Nephron (organoid): Measurements from ENCODE around the gene TAF4B.
"Not testable (repeated sequence)": the region's sequence is repeated elsewhere in the genome, so short reads cannot be mapped to it uniquely, and the experiment has no call there.

ENCODE experiments used
- H3K27ac Mint-ChIP-seq, 3 experiments: 2 replicates each; pipeline ENCODE4 v1.8.0; 2020; ENCODE audit warnings: mixed read lengths in 3 of 3, mild to moderate bottlenecking in 2 of 3, moderate library complexity in 1 of 3
- H3K27me3 Mint-ChIP-seq: 2 replicates; pipeline ENCODE4 v1.8.0; 2021; ENCODE audit warnings: low read depth, mild to moderate bottlenecking, moderate library complexity, mixed read lengths
- H3K36me3 Mint-ChIP-seq: 2 replicates; pipeline ENCODE4 v1.8.0; 2020; ENCODE audit warnings: low read depth, mixed read lengths
- H3K4me1 Mint-ChIP-seq: 2 replicates; pipeline ENCODE4 v1.8.0; 2020; ENCODE audit warnings: mixed read lengths
- H3K4me3 Mint-ChIP-seq, 3 experiments: 2 replicates each; pipeline ENCODE4 v1.8.0; 2020; ENCODE audit warnings: mild to moderate bottlenecking in 3 of 3, mixed read lengths in 3 of 3, moderate library complexity in 2 of 3
- H3K9me3 Mint-ChIP-seq: 2 replicates; pipeline ENCODE4 v1.8.0; 2020; ENCODE audit warnings: mixed read lengths
- CTCF ChIP-seq, 3 experiments: fragments of 200-600 bp; sonication (generic); IDR thresholded peaks; one replicate each; pipeline ENCODE4 v1.5.0; 2021; ENCODE audit warnings: antibody characterized with exemption in 3 of 3; ENCODE audit not compliant: unreplicated experiment in 3 of 3

TAF4B gene

GRCh38 chr18:26290385-26290784, 64.1 kb downstream of the TAF4B start:
- peaks cover 5% of the 10 kb centered on the region for H3K36me3 Mint-ChIP-seq

DNA sequence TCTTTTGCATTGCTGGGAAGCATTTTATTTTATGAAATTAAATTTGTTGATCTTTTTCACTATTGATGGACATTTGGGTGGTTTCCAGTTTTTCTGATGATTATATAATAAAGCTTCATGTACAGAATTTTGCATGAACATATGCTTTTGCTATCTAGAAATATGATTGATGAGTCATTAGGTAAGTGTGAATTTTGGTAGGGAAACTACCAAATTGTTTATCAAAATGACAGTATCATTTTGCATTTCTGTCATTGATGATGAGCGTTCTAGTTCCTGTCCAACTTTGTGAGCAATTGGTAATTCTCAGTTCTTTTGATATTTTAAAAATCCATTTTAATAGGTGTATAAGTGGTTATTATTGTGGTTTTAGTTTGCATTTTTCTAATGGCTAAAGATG, 67.7 kb downstream of the TAF4B start:
- H3K9me3 Mint-ChIP-seq, result no peaks in the 10 kb centered on the region
- no peak for TF ChIP-seq CTCF (IDR thresholded peaks at IDR 0.05; ENCODE audit: unreplicated experiment in 3 of 3)
- peaks cover 16% of the 10 kb centered on the region for H3K36me3 Mint-ChIP-seq
- no peak overlapping the region for H3K4me3 Mint-ChIP-seq
- H3K4me1 Mint-ChIP-seq, result no peaks in the 10 kb centered on the region
- H3K27ac Mint-ChIP-seq, result no peak overlapping the region
- H3K27me3 Mint-ChIP-seq, result no peaks in the 10 kb centered on the region

More at GRCh38 chr18:26290385-26290784, 64.1 kb downstream of the TAF4B start:
- TF ChIP-seq CTCF (IDR thresholded peaks at IDR 0.05; ENCODE audit: unreplicated experiment in 3 of 3), result no peak
- Mint-ChIP-seq H3K27me3 (no peaks in the 10 kb centered on the region), H3K9me3 (no peaks in the 10 kb centered on the region), H3K4me3 (no peak overlapping the region), H3K27ac (no peak overlapping the region), H3K4me1 (no peaks in the 10 kb centered on the region)

DNA sequence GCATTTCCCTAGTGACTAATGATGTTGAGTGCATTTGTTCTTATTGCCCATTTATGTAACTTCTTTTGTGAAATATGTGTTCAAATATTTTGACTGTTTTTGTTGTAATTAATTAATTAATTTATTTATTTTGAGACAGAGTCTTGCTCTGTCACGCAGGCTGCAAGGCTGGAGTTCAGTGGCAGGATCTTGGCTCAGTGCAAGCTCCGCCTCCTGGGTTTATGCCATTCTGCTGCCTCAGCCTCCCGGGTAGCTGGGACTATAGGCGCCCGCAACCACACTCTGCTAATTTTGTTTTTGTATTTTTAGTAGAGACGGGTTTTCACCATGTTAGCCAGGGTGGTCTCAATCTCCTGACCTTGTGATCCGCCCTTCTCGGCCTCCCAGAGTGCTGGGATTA, 71.9 kb downstream of the TAF4B start:
- H3K4me1 Mint-ChIP-seq, result no peaks in the 10 kb centered on the region
- no peak for TF ChIP-seq CTCF (IDR thresholded peaks at IDR 0.05; ENCODE audit: unreplicated experiment in 3 of 3)
- H3K4me3 Mint-ChIP-seq, result no peak overlapping the region
- no peak overlapping the region for H3K27ac Mint-ChIP-seq
- peaks cover 6% of the 10 kb centered on the region for H3K27me3 Mint-ChIP-seq
- H3K36me3 Mint-ChIP-seq, result peaks cover 16% of the 10 kb centered on the region
- no peaks in the 10 kb centered on the region for H3K9me3 Mint-ChIP-seq

GRCh38 chr18:26301681-26302080, 75.4 kb downstream of the TAF4B start:
- peak overlapping the region in 1 of 3 experiments; percentile 40 for H3K27ac Mint-ChIP-seq
- H3K9me3 Mint-ChIP-seq, result no peaks in the 10 kb centered on the region
- no peak for TF ChIP-seq CTCF (IDR thresholded peaks at IDR 0.05; ENCODE audit: unreplicated experiment in 3 of 3)
- peaks cover 6% of the 10 kb centered on the region for H3K27me3 Mint-ChIP-seq
- no peak overlapping the region for H3K4me3 Mint-ChIP-seq
- H3K4me1 Mint-ChIP-seq, result no peaks in the 10 kb centered on the region
- H3K36me3 Mint-ChIP-seq, result peaks cover 13% of the 10 kb centered on the region

GRCh38 chr18:26303222-26303621, 77.0 kb downstream of the TAF4B start:
- not testable (repeated sequence) for H3K27ac Mint-ChIP-seq, H3K4me1 Mint-ChIP-seq, H3K27me3 Mint-ChIP-seq, H3K4me3 Mint-ChIP-seq, H3K9me3 Mint-ChIP-seq, H3K36me3 Mint-ChIP-seq

DNA sequence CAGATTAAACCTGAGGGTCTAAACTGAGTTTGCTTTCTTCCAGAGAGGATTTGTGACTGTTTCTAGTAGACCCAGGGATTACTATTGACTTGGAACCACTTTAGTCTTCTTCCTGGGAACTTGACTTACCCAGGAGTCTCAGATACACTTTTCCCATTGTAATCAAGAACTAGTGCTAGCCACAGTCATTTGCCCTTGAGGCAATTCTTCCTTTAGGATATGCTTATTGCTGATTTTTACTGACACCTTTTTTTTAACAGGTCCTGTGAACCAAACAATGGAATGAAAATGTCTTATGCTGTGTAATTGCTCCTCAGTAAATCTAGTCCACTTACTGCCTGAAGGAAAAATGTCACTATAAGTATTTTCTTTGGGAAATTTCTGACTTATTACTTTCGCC, 78.3 kb downstream of the TAF4B start:
- Mint-ChIP-seq H3K4me1 (no peaks in the 10 kb centered on the region), H3K27ac (no peak overlapping the region), H3K36me3 (no peaks in the 10 kb centered on the region), H3K9me3 (no peaks in the 10 kb centered on the region), H3K4me3 (no peak overlapping the region), H3K27me3 (peaks cover 6% of the 10 kb centered on the region)
- no peak for TF ChIP-seq CTCF (IDR thresholded peaks at IDR 0.05; ENCODE audit: unreplicated experiment in 3 of 3)
